NB4 (cell line): Measurements from ENCODE around the gene RBMS1.

Experiments
- DNase-seq: peaks from one replicate; pipeline ENCODE4 v3.0.0; 2010; ENCODE audit warnings: low read depth
- H3K4me3 ChIP-seq: one replicate; pipeline ENCODE4 v1.5.1; 2011; ENCODE audit warnings: mild to moderate bottlenecking, low read depth, low read length, moderate library complexity
- CTCF ChIP-seq: IDR thresholded peaks from one replicate; pipeline ENCODE4 v1.5.1; 2012; ENCODE audit warnings: low read depth, low read length
- MYC ChIP-seq: IDR thresholded peaks from 2 replicates; pipeline ENCODE4 v1.6.1; 2011; ENCODE audit warnings: low read depth, low read length
- POLR2A ChIP-seq: IDR thresholded peaks from 2 replicates; pipeline ENCODE4 v1.6.1; 2011; ENCODE audit warnings: mild to moderate bottlenecking; ENCODE audit not compliant: insufficient read length; ENCODE audit errors: extremely low read depth
- TF ChIP-seq, protein P1 (sequence below): IDR thresholded peaks from 2 replicates; pipeline ENCODE4 v1.6.1; 2011; ENCODE audit warnings: low read depth, low read length

Gene RBMS1

GRCh38 chr2:160224507-160224906 is 269.1 kb downstream of the RBMS1 start:
- no peak overlapping the region for H3K4me3 ChIP-seq
- no peak for DNase-seq
- TF ChIP-seq POLR2A (no peak), CTCF (no peak), MYC (no peak)
- TF ChIP-seq, protein P1, sequence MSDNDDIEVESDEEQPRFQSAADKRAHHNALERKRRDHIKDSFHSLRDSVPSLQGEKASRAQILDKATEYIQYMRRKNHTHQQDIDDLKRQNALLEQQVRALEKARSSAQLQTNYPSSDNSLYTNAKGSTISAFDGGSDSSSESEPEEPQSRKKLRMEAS = no peak

GRCh38 chr2:160224060-160224459 is 269.5 kb downstream of the RBMS1 start:
- DNase-seq = peak; percentile 55
- TF ChIP-seq CTCF (no peak), POLR2A (no peak), MYC (no peak)
- TF ChIP-seq, protein P1 = no peak
- H3K4me3 ChIP-seq = no peak overlapping the region

DNA sequence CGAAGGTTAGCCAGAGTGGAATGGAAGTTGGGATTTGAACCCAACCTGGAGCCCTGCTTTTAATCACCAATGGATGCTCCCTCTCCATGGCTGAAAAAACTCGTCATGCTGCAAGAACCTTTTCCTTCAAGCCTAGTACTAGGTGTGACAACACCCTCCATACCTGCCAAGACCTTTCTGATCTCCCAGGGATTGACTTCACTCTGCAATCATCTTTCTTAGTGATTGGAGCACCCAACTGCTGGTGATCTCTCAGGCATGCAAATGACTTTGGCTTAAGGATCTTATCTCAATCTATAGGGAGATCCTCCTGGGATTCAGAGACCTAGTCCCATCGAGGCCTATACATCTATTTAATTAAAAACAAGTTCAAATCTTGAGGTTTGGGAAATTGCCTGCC is 270.0 kb downstream of the RBMS1 start:
- TF ChIP-seq, protein P1 = no peak
- TF ChIP-seq POLR2A (no peak), CTCF (no peak), MYC (no peak)
- H3K4me3 ChIP-seq = no peak overlapping the region

DNA sequence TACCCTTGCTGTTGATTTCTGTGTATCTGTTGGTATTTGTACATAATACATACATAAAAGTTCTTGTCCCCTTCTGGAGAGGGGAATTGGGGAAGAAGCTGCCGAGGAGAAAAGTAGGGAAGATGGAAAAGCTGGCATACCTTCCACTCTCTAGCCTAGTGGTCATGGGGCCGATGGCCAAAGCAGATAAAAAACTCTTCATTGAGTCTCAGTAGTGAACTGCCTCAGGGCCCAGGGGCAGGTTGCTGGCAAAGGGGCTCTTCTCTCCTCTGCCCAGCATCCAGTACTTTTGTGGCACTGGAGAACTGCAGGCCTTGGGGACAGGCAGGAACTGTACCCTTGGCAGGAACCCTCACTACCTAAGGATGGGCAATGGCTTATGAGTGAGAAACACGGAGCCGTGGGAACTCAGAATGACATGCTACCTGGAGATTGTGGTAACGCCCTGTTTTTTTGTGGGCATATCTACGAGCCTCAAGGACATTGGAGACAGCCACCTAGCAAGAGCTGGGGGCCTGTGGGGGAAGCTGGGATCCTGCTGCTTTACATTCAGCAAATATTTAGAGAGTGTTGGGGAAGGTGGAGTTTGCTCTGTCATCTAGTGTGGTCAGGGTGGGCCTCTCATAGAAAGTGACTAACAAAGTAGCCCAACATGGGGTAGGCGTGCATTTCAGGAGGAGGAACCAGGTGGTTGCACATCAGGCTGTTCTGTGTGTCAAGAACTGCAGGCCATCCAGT is 270.9 kb downstream of the RBMS1 start:
- TF ChIP-seq POLR2A (no peak), CTCF (no peak), MYC (no peak)
- TF ChIP-seq, protein P1 = no peak
- H3K4me3 ChIP-seq = no peak overlapping the region
- peak; percentile 18 for DNase-seq

More for the DNA sequence above, 270.0 kb downstream of the RBMS1 start:
- DNase-seq = no peak
